Measurements from ENCODE around the gene IRF2BP2. TPM values are rescaled to one million over a fixed set of nuclear protein-coding genes. Genes with fewer than 3 reads are reported as not detected.

The IRF2BP2 gene
- total and polyA plus RNA-seq, 2 of the 13 experiments (the other 11 are each of a cell fraction or from before 2014, with no cell fraction given), result 140 to 147 TPM

DNA sequence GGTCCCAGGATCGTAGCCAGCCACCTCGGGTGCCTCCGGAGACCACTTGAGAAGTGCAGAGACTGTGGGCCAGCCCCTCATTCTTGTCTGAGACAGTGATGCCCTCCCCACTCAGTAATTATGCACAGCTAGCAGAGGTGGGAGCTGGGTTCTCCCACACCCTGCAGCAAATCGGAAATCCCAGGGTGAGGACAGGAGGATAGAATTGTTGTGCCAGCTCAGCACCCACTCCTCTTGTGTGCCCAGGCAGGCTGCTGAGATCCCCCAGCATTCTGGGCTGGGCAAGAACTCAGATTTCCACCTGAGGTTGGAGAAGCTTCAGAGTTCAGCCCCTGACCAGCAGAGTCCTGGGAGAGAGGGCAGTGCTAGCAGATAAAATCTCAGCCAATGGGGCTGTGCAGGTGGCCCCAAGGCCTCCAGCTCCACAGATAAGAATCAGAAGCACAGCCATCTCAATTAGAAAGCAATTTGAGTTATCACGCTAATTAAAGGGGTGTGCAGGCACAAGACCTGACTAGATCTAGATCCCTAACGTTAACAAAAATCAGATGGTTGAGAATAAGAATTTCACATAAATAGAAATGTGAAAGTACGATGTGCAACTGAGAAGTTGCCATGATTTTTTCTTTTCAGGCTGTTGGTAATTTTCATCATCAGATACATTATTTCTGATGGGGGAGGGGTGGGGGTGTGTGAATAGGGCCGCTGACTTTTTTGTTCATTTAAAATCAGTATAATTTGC, 45.5 kb upstream of the IRF2BP2 start:
- Histone ChIP-seq H3K9me3 (ENCODE audit: low read length) (no peaks in the 10 kb centered on the region), H3K36me3 (replicated peaks in 1 of 2; ENCODE audit: control insufficient read depth in 1 of 2, insufficient read depth in 2 of 2, low read length in 2 of 2) (no peaks in the 10 kb centered on the region), H3K4me3 (replicated peaks in 1 of 3; ENCODE audit: insufficient read depth in 1 of 3, low read depth in 2 of 3, low read length in 3 of 3) (no peak overlapping the region), H2AFZ (ENCODE audit: low read length) (no peak overlapping the region), H3K27ac (ENCODE audit: extremely low read length, insufficient read depth, low read length) (no peak overlapping the region), H4K20me1 (ENCODE audit: insufficient read depth, low read length) (no peaks in the 10 kb centered on the region), H3K4me2 (ENCODE audit: low read depth, low read length) (no peak overlapping the region), H3K9ac (ENCODE audit: insufficient read depth, low read depth, low read length) (no peak overlapping the region), H3K4me1 (ENCODE audit: insufficient read depth, low read length) (peaks cover 50% of the 10 kb centered on the region), H3K27me3 (ENCODE audit: control insufficient read depth in 1 of 2, insufficient read depth in 2 of 2, low read length in 2 of 2) (no peaks in the 10 kb centered on the region), H3K79me2 (ENCODE audit: insufficient read depth, low read length) (no peaks in the 10 kb centered on the region)
- ChIA-PET CTCF (ENCODE audit: low intra/inter-chr PET ratio, low total read pairs) (no interaction called here), POLR2A (interaction anchor here (1.2 kb wide), 1 partner anchor 13 kb away, joined by 3 read pairs; no protein-coding TSS in a partner anchor)
- in situ Hi-C loops (cut with HindIII; ENCODE audit: extremely low pct_ligation_motif_present, low pct_unique_long_range_greater_than_20kb) (no loop called here), intact Hi-C loops (cut with micrococcal nuclease; ENCODE audit: unreplicated experiment) (no loop called here)
- TF ChIP-seq, protein P1, sequence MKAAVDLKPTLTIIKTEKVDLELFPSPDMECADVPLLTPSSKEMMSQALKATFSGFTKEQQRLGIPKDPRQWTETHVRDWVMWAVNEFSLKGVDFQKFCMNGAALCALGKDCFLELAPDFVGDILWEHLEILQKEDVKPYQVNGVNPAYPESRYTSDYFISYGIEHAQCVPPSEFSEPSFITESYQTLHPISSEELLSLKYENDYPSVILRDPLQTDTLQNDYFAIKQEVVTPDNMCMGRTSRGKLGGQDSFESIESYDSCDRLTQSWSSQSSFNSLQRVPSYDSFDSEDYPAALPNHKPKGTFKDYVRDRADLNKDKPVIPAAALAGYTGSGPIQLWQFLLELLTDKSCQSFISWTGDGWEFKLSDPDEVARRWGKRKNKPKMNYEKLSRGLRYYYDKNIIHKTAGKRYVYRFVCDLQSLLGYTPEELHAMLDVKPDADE (CRISPR knock-in tag; IDR thresholded peaks at IDR 0.05), result no peak
- TF ChIP-seq, protein P2, sequence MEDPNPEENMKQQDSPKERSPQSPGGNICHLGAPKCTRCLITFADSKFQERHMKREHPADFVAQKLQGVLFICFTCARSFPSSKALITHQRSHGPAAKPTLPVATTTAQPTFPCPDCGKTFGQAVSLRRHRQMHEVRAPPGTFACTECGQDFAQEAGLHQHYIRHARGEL (CRISPR knock-in tag; IDR thresholded peaks at IDR 0.05), result no peak
- TF ChIP-seq, protein P3, sequence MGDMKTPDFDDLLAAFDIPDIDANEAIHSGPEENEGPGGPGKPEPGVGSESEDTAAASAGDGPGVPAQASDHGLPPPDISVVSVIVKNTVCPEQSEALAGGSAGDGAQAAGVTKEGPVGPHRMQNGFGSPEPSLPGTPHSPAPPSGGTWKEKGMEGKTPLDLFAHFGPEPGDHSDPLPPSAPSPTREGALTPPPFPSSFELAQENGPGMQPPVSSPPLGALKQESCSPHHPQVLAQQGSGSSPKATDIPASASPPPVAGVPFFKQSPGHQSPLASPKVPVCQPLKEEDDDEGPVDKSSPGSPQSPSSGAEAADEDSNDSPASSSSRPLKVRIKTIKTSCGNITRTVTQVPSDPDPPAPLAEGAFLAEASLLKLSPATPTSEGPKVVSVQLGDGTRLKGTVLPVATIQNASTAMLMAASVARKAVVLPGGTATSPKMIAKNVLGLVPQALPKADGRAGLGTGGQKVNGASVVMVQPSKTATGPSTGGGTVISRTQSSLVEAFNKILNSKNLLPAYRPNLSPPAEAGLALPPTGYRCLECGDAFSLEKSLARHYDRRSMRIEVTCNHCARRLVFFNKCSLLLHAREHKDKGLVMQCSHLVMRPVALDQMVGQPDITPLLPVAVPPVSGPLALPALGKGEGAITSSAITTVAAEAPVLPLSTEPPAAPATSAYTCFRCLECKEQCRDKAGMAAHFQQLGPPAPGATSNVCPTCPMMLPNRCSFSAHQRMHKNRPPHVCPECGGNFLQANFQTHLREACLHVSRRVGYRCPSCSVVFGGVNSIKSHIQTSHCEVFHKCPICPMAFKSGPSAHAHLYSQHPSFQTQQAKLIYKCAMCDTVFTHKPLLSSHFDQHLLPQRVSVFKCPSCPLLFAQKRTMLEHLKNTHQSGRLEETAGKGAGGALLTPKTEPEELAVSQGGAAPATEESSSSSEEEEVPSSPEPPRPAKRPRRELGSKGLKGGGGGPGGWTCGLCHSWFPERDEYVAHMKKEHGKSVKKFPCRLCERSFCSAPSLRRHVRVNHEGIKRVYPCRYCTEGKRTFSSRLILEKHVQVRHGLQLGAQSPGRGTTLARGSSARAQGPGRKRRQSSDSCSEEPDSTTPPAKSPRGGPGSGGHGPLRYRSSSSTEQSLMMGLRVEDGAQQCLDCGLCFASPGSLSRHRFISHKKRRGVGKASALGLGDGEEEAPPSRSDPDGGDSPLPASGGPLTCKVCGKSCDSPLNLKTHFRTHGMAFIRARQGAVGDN (CRISPR knock-in tag; IDR thresholded peaks at IDR 0.05), result peak; percentile 25
- TF ChIP-seq ZNF264 (CRISPR knock-in tag; IDR thresholded peaks at IDR 0.05), result no peak
- ATAC-seq (no peak), DNase-seq (ENCODE audit: low spot score) (no peak), FAIRE-seq (no peak)
- 95% methylated on average over 5 of the region's 8 CpGs for WGBS (ENCODE audit: low lambda C conversion rate)
- BruUV-seq (replicated peaks), result no TSS peak

Measured in HepG2 (cell line).